ENCODE results near the gene INPP4A.

Gene INPP4A

GRCh38 chr2:98476192-98476868, 31.7 kb downstream of the INPP4A start:
- DNase-seq (ENCODE audit: low read depth in 2 of 2) = no peak

- no peak for DNase-seq (ENCODE audit: low read depth in 2 of 2)
Observed at GRCh38 chr2:98477036-98477435, 32.4 kb downstream of the INPP4A start.

DNA sequence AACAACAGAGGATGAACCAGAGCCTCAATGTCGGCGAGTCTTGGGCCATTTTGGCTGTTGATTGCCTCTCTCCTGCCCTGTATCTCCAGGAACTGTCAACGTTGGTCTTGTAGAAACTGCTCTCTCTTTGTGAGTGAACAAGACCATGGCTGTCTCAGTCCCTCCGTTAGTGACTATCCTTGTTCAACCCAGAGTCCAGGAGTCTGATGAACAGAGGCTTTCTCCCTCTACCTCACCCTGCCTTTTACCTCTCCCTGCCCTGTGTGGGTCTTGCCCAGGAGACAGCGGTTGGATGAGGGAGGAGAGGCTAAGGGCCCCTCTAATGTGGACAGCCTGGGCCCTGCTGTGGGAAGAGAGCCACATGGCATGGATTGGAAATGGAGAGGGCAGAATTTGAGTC, 32.8 kb downstream of the INPP4A start:
- DNase-seq (ENCODE audit: low read depth in 2 of 2) = no peak

GRCh38 chr2:98478088-98478551, 33.5 kb downstream of the INPP4A start:
- DNase-seq (ENCODE audit: low read depth in 2 of 2) = no peak

DNA sequence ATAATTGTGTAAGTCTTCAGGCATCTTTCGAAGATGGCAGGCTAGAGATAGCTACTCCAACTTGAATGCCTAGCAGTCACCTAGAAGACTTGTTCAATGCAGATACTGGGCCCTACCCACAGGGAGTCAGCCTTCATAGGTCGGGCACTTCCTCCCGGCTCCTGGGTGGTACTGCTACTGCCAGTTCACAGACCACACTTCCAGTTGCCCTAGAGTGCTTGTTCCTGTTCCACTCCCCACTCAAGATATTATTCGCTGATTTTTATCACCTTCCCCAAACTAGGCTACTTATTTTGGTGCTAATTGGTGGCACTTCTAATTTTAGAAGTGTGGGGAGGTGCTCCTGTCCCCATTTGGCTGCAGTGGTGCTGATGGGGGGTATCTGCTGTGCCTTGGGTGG, 34.2 kb downstream of the INPP4A start:
- no peak for DNase-seq (ENCODE audit: low read depth in 2 of 2)

DNA sequence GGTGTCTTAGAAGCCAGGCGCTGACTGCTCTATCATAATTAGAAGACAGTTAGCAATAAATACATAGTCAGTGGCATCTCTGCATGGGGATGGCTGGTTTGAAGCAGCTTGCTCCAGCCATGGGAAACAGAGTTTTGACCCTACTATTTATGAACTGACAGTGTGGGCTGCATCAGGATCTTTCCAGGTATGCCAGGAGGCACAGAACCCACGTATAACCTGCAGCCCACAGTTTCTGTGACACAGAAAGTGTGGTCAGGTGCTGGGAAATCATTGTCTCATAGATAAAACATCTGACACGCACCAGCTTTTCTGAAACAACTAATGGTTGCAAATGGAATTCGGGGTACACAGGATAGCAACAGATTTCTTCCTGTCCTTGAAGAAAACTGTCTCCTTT, 34.7 kb downstream of the INPP4A start:
- DNase-seq (ENCODE audit: low read depth in 2 of 2) = no peak

DNA sequence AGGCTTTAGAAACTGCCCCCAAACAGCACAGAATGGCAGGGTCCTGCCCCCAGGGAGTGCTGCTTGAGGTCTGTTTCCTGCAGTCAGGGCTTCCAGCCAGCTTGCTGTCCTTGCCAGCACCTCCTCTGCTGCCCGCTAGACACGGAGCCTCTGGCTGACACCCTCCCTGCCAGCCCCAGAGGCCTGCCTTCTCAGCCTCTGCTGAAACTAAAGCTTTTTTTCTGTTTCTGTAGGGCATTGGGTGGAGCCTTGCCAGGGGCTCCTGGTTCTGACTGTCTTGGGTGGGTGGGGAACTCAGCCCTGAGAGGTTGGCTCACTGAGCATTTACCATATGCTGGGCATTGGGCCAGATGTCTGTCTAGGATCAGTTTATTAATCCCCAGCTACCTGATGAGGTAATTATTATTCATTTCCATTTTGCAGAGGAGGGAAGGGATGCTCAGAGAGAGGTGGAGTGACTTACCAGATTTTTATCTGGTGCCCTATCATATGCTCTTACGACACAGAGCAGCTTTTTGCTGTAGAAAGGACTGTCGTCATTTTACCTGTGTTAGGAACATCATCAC, 35.4 kb downstream of the INPP4A start:
- DNase-seq (ENCODE audit: low read depth in 2 of 2) = no peak

DNA sequence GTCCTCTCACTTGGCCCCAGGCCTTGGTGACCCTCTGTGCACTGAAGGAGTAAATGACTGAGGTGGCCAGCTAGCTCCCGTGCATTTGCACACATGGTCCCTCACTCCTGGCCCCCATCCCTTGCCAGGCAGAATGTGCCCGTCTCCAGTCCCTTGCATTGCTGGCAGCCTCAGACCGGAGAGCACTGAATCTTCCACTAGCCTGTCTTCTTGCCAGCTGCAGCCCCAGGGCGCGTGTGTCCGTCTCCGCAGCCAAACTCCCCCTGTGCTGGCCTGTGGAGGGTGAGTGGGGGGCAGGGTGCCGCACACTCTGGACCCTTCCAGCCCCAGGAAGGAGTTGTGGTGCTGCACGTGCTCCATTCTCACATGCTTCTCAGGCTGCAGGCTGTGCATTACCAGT, 35.9 kb downstream of the INPP4A start:
- DNase-seq (ENCODE audit: low read depth in 2 of 2) = no peak

DNA sequence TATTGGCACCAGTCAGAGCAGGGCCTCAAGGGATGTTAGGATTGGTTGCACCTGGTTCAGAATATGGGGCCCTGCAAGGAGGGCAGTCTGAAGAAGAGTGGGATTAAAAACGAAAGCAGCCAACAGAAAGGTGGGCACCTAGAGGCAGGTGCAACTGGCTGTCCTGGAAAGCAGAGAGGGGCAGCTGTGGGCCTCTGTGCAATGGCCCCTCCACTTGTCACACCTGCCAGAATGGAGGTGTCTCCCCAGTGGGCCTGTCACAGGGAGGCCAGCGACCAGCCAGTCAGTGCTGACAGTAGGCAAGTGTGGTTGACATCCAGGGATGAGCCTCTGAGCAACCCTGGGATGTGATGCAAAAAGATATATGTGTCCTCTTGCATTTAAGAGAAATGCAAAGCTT, 37.7 kb downstream of the INPP4A start:
- DNase-seq (ENCODE audit: low read depth in 2 of 2) = no peak

- no peak for DNase-seq (ENCODE audit: low read depth in 2 of 2)
Observed at GRCh38 chr2:98483257-98483861, 38.7 kb downstream of the INPP4A start.

DNA sequence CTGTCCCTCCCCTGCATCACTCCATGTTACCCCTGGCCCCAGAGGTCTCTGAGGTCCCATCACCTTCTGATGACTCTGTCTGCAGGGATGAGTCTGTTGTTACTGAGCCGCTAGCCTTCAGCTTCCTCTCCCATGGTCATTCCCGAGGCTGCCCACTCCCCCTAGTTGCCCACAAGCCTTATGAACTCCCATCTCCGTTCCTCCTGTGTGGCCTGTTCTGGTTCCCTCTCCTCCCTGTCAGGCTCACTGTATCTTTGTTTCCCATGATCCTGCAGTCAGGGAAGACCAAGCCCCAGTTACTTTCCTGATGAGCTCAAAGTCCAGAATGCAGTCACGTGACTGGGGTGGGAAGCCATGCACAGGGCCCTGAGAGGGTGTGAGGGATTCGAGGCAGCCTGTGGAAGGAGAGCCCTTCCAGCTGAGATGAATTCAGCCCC, 39.5 kb downstream of the INPP4A start:
- no peak for DNase-seq (ENCODE audit: low read depth in 2 of 2)

DNA sequence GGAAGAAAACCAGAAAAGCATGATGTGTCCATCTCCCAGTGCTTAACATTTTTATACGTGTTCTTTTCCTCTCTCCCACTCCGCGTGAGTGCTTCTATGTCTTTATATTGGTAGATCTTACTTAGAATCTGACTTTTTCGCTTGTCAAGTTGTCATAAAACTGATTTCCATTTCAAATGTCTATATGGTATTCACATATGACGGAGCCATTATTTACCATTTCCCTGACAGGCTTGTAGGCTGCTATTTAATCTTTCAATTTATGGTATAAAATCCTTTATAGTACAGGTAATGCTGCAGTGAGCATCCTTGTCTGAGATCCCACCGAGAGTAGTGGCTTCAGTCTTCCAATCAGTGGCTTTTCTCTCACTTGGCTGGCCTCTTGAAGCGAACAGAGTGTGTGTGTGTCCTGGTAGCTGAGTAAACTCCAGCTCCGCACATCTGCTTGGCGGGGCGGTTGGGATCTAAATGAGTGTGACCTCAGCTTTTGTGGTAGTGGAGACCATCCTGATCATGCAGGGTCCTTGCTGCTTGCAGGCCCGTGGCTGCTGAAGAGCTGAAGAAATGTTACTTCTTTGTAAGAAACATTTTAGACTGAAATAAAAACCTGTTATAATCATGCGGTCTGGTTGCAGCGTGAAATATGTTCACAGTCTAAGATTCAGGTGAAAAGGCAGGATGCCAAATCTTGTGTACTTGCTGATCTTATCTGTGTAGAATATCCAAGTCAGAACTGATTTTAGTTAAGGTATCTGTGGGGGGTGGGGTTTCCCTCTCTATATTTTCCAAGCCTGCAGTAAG, 40.2 kb downstream of the INPP4A start:
- no peak for DNase-seq (ENCODE audit: low read depth in 2 of 2)

GRCh38 chr2:98485453-98485755, 40.7 kb downstream of the INPP4A start:
- no peak for DNase-seq (ENCODE audit: low read depth in 2 of 2)

GRCh38 chr2:98486374-98486981, 41.8 kb downstream of the INPP4A start:
- no peak for DNase-seq (ENCODE audit: low read depth in 2 of 2)

DNA sequence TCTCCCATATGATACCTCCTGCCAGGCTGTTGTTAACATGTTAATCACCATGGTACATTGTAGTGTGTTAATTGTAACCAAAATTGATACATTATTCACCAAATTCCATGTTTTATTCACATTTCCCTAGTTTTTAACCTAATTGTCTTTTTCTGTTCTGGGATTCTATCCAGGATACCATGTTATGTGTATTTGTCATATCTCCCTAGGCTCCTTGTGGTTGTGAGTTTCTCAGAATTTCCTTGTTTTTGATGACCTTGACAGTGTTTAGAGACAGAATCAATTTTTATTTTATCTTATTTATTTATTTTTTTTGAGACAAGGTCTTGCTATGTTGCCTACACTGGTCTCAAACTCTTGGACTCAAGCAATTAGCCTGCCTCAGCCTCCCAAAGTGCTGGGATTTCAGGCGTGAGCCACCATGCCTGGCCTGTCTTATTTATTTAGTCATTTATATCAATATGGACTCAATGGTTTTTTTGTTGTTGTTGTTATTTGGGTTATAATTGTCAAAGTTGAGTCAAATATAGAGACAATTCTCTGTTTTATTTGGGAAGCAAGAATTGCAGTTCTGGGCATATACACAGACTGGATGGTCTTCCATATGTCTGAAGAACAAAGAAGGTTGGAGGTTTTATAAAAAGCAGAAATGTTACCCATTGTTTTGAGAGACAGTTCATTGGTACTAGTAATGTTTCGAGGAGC, 42.6 kb downstream of the INPP4A start:
- no peak for DNase-seq (ENCODE audit: low read depth in 2 of 2)

DNA sequence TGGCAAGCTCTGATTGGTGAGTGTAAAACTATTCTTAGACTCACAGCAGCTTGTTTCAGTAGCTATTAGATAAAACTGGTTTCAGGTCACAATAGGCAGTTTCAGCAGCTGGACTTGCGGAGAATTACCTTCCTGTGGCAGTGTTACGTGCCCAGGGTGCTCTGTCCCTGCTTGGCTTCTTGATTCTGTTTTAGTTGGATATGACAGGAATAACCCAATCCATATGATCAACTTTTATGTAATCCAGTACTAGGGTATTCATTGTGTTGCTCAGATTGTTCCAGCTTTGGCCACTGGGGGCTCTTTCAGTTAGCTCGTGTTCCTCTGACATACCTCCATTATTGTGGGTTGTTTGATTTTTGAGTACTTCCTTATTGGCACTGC, 43.1 kb downstream of the INPP4A start:
- no peak for DNase-seq (ENCODE audit: low read depth in 2 of 2)

DNA sequence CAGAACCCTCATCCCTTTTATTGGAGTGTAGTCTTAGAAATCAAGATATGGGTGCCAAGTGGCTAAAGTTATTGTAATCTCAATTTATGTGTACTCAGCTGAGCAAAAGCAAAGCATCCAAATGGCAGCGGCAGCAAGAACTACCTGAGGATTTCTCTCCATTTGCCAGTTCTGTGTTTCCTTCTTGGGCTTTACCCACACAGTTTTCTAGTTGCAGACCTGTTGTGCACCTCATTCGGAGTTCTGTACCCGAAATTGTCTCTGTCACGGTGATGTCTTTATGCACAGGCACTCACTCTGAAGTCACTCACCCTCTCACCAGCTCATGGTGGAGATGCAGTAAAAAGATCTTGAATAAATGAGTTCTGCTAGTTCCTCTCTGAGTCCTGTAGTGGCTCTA, 43.6 kb downstream of the INPP4A start:
- no peak for DNase-seq (ENCODE audit: low read depth in 2 of 2)

GRCh38 chr2:98489486-98489885, 44.8 kb downstream of the INPP4A start:
- no peak for DNase-seq (ENCODE audit: low read depth in 2 of 2)

DNA sequence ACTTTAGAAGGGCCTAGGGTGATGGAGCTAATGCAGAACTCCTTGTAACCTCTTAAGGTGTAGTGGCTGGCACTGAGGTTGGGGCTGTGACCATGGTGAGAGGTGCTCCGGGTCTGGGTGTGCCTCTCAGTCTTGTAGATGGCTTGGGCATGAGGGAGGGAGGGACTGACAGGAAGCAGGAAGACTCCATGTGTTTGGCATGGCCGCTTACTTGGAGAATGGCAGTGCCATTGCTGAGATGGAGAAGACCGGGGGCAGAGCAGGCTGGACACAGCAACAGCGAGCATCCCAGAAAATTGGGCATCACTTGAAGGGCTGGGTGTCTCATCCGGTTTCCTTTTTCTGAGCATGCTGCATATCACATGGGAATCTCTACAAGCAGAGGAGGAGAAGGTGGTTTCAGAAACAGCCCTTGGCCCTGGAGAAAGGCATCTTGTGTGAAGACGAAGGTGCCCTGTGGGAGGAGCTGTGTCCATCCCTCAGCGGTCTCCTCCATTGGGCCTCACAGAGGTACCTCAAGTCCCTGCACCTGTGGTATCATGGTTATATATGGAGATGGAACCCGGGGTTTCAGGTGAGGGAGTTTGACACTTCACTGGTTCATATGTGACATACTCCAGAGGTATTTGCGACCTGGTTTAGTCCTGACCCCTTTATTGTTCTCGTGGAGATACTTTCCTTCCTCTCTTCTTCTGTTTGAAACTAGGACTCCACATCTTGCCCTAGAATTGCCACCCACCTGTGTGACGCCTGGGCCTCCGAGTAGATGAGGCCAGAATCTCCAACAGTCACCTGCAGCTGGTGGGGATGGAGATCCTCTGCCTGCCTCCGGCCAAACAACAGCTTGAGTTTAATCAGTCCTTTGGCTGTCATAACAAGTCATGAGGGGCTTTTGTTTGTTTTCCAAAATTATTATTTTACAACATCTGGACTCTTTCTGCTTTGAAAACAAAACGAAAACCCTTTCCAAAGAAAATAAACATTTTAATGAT, 45.6 kb downstream of the INPP4A start:
- DNase-seq (ENCODE audit: low read depth in 2 of 2) = no peak

DNA sequence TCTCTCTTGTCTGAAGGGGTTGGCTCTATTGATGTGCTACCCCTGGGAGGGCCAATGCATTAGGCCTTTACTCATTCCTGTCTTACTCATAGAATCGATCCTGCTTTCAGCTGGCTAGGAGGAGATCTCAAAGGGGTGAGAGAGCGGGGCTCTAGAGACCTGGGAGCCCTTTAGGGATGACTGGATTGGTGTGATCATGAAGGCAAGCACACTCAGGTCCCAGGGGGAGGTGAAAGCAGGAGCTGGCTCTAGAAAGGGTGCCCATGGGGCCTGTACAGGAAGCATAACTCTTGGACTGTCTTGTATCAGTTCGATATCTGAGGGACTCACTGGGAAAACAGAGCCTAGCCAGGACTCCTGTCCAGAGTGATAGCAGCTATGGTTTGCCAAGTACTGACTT, 47.8 kb downstream of the INPP4A start:
- DNase-seq (ENCODE audit: low read depth in 2 of 2) = no peak

DNA sequence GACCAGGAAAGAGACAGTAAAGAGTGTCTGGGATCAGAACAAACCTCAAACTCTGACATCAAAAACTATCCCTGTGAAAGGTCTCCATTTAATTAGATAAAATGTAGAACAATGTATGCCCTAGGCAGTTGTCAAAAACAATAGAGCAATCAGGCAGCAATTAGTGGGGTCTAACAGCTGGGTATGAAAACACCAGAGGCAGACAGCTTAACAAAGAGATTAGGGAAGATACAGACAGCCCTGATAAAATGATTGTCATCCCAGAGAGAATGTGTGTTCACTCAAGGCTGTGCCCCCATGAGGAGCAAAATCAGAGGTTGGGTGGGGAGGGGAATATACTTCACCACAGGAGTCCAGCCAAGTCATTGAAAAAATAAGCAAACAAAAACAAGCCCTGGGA, 50.0 kb downstream of the INPP4A start:
- no peak for DNase-seq (ENCODE audit: low read depth in 2 of 2)
